ENCODE measurements around the gene NPAS3.

NPAS3 gene

DNA sequence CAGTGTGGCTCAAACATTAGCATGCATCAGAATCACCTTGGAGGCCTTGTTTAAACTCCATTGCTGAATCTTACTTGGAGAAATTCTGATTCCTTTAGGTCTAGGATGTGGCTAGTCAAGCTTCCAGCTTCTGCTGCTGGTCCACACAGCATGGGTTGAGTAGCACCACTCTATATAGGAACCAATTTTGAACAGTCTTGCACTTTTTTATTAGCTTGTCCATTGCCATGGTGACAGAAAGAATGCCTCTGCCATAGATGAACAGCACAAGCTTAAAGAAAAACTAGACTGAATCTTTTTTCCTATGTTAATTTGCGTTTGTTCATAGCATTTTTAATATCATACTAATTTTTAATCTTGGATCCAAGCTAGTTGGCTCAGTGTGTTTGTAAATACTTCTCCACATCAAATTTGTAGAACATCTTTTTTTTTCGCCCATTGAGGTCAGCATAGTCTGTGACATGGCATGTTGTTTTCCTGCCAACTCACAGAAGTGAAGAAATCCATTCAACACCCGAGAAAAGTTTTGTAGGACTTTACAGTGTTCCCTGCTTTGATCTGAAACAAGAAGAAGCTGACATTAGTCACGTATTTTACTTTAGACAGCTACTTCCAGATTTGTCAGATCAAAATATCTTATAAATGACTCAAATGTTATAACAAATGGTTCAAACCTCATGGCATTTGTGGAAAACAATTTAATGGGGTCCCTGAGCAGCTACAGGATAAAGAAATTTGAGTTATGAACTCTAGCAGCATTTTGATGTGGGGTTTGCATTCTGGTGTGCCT is 573.4 kb downstream of the NPAS3 start:
- Histone ChIP-seq H3K36me3 (ENCODE audit: insufficient read depth, low read length) (no peaks in the 10 kb centered on the region), H3K27ac (no peak overlapping the region), H3K4me3 (no peak overlapping the region), H3K9me3 (ENCODE audit: low read depth, low read length) (no peaks in the 10 kb centered on the region), H3K9ac (ENCODE audit: insufficient read length) (no peak overlapping the region)
- no peak for DNase-seq (ENCODE audit: low read depth, low spot score)
- TF ChIP-seq EZH2 (IDR thresholded peaks at IDR 0.05) (no peak), POLR2AphosphoS5 (IDR thresholded peaks at IDR 0.05; ENCODE audit: borderline replicate concordance, low read depth, low read length) (no peak), FOXP2 (optimal IDR thresholded peaks at IDR 0.05; ENCODE audit: control extremely low read depth, extremely low read length, insufficient read depth) (no peak)

GRCh38 chr14:33515441-33515840 is 576.8 kb downstream of the NPAS3 start:
- TF ChIP-seq POLR2AphosphoS5 (IDR thresholded peaks at IDR 0.05; ENCODE audit: borderline replicate concordance, low read depth, low read length) (no peak), EZH2 (IDR thresholded peaks at IDR 0.05) (no peak), FOXP2 (optimal IDR thresholded peaks at IDR 0.05; ENCODE audit: control extremely low read depth, extremely low read length, insufficient read depth) (no peak)
- Histone ChIP-seq H3K9me3 (ENCODE audit: low read depth, low read length) (no peaks in the 10 kb centered on the region), H3K27ac (no peak overlapping the region), H3K36me3 (ENCODE audit: insufficient read depth, low read length) (no peaks in the 10 kb centered on the region), H3K9ac (ENCODE audit: insufficient read length) (no peak overlapping the region), H3K4me3 (no peak overlapping the region)
- no peak for DNase-seq (ENCODE audit: low read depth, low spot score)

GRCh38 chr14:33515899-33516298 is 577.2 kb downstream of the NPAS3 start:
- H3K9me3 ChIP-seq (ENCODE audit: low read depth, low read length): no peaks in the 10 kb centered on the region
- no peak overlapping the region for H3K9ac ChIP-seq (ENCODE audit: insufficient read length)
- TF ChIP-seq EZH2 (IDR thresholded peaks at IDR 0.05) (no peak), FOXP2 (optimal IDR thresholded peaks at IDR 0.05; ENCODE audit: control extremely low read depth, extremely low read length, insufficient read depth) (no peak), POLR2AphosphoS5 (IDR thresholded peaks at IDR 0.05; ENCODE audit: borderline replicate concordance, low read depth, low read length) (no peak)
- no peaks in the 10 kb centered on the region for H3K36me3 ChIP-seq (ENCODE audit: insufficient read depth, low read length)
- H3K4me3 ChIP-seq: no peak overlapping the region
- no peak for DNase-seq (ENCODE audit: low read depth, low spot score)
- no peak overlapping the region for H3K27ac ChIP-seq

GRCh38 chr14:33516898-33517436 is 578.3 kb downstream of the NPAS3 start:
- Histone ChIP-seq H3K27ac (no peak overlapping the region), H3K9me3 (ENCODE audit: low read depth, low read length) (no peaks in the 10 kb centered on the region)

DNA sequence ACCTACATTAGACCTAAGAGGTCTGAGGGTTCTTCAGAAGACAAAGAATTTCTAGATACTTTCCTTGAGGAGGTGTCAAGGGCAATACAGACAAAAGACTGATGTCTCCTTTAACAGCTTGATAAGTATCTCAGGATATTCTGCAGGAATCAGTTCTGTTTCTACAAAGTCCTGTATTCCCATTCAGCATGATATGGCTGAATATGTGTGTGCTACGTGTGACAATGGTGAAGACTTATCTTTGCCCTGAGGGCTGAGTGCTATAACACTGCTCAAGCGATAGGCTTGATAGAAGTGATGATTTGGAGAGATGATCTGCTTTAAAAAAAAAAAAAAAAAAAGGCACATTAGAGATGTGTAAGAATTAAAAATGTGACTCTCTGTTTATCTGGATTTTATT is 582.5 kb downstream of the NPAS3 start:
- Histone ChIP-seq H3K4me3 (no peak overlapping the region), H3K36me3 (ENCODE audit: insufficient read depth, low read length) (no peaks in the 10 kb centered on the region), H3K9ac (ENCODE audit: insufficient read length) (no peak overlapping the region), H3K9me3 (ENCODE audit: low read depth, low read length) (no peaks in the 10 kb centered on the region), H3K27ac (no peak overlapping the region)
- DNase-seq (ENCODE audit: low read depth, low spot score): no peak
- TF ChIP-seq POLR2AphosphoS5 (IDR thresholded peaks at IDR 0.05; ENCODE audit: borderline replicate concordance, low read depth, low read length) (no peak), EZH2 (IDR thresholded peaks at IDR 0.05) (no peak), FOXP2 (optimal IDR thresholded peaks at IDR 0.05; ENCODE audit: control extremely low read depth, extremely low read length, insufficient read depth) (no peak)

More at GRCh38 chr14:33516898-33517436, 578.3 kb downstream of the NPAS3 start:
- Histone ChIP-seq H3K9ac (ENCODE audit: insufficient read length) (no peak overlapping the region), H3K36me3 (ENCODE audit: insufficient read depth, low read length) (no peaks in the 10 kb centered on the region), H3K4me3 (no peak overlapping the region)
- DNase-seq (ENCODE audit: low read depth, low spot score): no peak
- no peak for TF ChIP-seq FOXP2 (optimal IDR thresholded peaks at IDR 0.05; ENCODE audit: control extremely low read depth, extremely low read length, insufficient read depth)
- TF ChIP-seq POLR2AphosphoS5 (IDR thresholded peaks at IDR 0.05; ENCODE audit: borderline replicate concordance, low read depth, low read length): no peak
- TF ChIP-seq EZH2 (IDR thresholded peaks at IDR 0.05): no peak

DNA sequence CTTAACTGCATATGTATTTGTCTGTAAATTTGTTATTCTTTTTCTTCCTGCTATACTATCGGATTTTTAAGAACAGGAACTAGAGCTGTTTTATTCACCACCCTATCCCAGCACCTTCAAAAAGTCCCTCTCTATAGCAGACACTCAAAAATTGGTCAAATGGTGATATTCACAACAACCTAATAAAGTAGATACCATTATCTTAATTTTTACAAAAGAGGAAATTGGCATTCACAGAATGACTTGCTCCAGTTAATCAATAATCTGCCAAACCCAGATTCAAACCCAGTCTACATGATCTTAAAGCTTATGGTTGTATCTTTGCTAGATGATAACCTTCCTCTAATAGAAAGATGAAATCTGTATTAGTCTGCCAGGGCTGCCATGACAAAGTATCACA is 585.6 kb downstream of the NPAS3 start:
- no peaks in the 10 kb centered on the region for H3K36me3 ChIP-seq (ENCODE audit: insufficient read depth, low read length)
- H3K27ac ChIP-seq: no peak overlapping the region
- no peak for TF ChIP-seq POLR2AphosphoS5 (IDR thresholded peaks at IDR 0.05; ENCODE audit: borderline replicate concordance, low read depth, low read length)
- TF ChIP-seq FOXP2 (optimal IDR thresholded peaks at IDR 0.05; ENCODE audit: control extremely low read depth, extremely low read length, insufficient read depth): no peak
- TF ChIP-seq EZH2 (IDR thresholded peaks at IDR 0.05): no peak
- no peak for DNase-seq (ENCODE audit: low read depth, low spot score)
- no peak overlapping the region for H3K9ac ChIP-seq (ENCODE audit: insufficient read length)
- H3K9me3 ChIP-seq (ENCODE audit: low read depth, low read length): no peaks in the 10 kb centered on the region
- no peak overlapping the region for H3K4me3 ChIP-seq

GRCh38 chr14:33525626-33526025 is 586.9 kb downstream of the NPAS3 start:
- TF ChIP-seq EZH2 (IDR thresholded peaks at IDR 0.05): no peak
- no peak for TF ChIP-seq POLR2AphosphoS5 (IDR thresholded peaks at IDR 0.05; ENCODE audit: borderline replicate concordance, low read depth, low read length)
- no peak for TF ChIP-seq FOXP2 (optimal IDR thresholded peaks at IDR 0.05; ENCODE audit: control extremely low read depth, extremely low read length, insufficient read depth)
- Histone ChIP-seq H3K27ac (no peak overlapping the region), H3K4me3 (no peak overlapping the region), H3K36me3 (ENCODE audit: insufficient read depth, low read length) (no peaks in the 10 kb centered on the region), H3K9ac (ENCODE audit: insufficient read length) (no peak overlapping the region), H3K9me3 (ENCODE audit: low read depth, low read length) (no peaks in the 10 kb centered on the region)
- DNase-seq (ENCODE audit: low read depth, low spot score): no peak

DNA sequence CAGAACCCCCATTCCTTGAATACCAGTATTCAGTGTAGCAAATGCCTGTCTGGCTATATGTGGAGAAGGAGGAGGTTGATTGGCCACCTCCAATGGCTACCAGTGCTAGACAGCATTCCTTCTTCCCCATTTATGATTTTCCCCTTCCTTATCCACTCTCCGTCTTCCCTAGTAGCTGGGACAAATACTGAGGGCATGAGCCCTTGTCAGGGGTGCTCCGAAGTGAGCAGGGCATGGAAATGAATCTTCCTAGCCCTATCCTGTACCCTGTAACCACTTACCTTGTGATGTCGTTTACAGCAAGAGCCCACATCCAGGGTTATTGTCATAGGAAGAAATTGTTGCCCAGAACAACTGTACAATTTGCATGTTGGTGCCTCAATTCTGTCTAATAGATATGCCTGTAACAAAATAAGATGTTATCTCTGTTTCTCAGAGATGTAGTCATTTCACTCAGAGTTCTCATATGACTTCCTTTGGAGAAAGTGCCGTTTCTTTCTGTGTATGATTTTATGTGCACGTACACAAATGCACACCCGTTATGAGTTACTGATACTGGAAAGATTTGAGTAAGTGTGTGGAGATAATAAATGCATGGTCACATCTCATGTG is 588.5 kb downstream of the NPAS3 start:
- no peak overlapping the region for H3K27ac ChIP-seq

More for the DNA sequence above, 588.5 kb downstream of the NPAS3 start:
- Histone ChIP-seq H3K4me3 (no peak overlapping the region), H3K9ac (ENCODE audit: insufficient read length) (no peak overlapping the region), H3K36me3 (ENCODE audit: insufficient read depth, low read length) (no peaks in the 10 kb centered on the region), H3K9me3 (ENCODE audit: low read depth, low read length) (no peaks in the 10 kb centered on the region)
- no peak for DNase-seq (ENCODE audit: low read depth, low spot score)
- TF ChIP-seq POLR2AphosphoS5 (IDR thresholded peaks at IDR 0.05; ENCODE audit: borderline replicate concordance, low read depth, low read length): no peak
- no peak for TF ChIP-seq EZH2 (IDR thresholded peaks at IDR 0.05)
- no peak for TF ChIP-seq FOXP2 (optimal IDR thresholded peaks at IDR 0.05; ENCODE audit: control extremely low read depth, extremely low read length, insufficient read depth)
